ENCODE data around the gene RHBDD2.
A peak's percentile ranks its signal among the peaks of the same experiment; 100 is the strongest.
"Not testable (repeated sequence)": the region's sequence is repeated elsewhere in the genome, so short reads cannot be mapped to it uniquely, and the experiment has no call there.

Gene RHBDD2

DNA sequence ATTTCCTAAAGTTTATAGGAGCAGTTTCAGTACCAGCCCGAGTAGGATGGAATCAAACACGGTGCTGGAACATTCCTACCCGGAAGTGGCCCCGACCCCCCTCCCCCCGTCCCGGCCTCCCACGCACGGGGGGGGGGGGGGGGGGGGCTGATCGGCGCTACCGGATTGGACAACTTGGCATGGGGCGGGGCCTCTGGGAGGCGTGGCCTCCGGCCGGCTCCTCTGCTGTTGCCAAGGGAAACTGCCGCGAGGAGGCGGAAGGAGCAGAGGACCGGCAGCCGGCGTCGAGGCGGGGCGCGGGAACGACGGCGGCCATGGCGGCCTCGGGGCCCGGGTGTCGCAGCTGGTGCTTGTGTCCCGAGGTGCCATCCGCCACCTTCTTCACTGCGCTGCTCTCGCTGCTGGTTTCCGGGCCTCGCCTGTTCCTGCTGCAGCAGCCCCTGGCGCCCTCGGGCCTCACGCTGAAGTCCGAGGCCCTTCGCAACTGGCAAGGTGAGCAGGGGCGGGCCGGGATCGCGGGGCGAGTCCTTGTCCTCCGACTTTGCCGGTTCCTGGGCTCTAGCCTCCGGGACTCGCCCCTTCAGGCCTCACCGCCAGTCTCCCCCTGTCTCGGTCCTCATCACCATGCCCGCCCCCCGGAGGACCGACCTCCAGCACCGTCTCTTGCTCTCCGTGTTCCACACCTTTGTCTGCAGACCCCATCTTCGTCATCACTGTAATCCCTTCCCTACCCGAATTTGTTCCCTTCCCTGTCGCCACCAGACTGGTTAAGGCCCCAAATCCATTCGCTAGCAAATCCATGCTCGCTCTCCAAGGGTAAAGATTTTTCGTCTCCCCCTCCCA, at the start of gene RHBDD2:
TSS of gene RHBDD2 (plus strand) at position 266 of the 843 bp plus-strand sequence. CDS start at position 315, 49 bp downstream.
- DNase-seq = peak; percentile 80

DNA sequence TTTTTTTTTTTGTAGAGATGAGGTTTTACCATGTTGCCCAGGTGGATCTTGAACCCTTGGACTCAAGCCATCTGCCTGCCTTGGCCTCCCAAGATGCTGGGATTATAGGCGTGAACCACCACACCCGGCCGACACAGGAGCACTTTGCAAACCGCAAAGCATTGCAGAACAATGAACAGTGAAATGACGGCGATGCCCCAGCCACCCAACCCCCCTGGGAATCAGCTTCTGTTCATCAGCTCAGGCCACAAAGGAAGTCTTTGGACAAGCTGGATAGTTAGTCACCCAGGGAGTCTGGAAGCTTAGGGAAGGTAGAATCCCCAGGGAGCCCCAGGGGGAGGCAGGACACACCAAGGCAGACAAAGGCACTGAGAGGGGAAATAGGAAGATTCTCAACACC, 49.2 kb upstream of the RHBDD2 start:
- not testable (repeated sequence) for DNase-seq

DNA sequence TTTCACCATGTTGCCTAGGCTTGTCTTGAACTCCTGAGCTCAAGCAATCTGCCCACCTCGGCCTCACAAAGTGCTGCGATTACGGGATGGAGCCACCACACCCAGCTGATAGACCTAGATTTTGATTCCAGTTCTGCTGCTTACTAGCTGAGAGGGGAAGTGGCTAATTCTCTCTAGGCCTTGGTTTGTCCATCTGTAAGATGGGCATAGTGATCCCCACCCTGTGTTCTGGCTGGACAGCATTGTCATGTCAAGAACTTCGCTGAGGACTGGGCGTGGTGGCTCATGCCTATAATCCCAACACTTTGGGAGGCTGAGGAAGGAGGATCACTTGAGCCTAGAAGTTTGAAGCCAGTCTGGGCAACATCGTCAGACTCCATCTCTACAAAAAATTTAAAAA, 47.9 kb upstream of the RHBDD2 start:
- no peak for DNase-seq

DNA sequence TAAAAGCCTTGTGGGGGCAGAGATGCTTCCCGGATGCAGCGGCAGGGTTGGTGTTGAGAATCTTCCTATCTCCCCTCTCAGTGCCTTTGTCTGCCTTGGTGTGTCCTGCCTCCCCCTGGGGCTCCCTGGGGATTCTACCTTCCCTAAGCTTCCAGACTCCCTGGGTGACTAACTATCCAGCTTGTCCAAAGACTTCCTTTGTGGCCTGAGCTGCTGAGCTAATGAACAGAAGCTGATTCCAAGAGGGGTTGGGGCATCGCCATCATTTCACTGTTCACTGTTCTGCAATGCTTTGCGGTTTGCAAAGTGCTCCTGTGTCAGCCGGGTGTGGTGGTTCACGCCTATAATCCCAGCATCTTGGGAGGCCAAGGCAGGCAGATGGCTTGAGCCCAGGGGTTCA, 45.2 kb upstream of the RHBDD2 start:
- not testable (repeated sequence) for DNase-seq

DNA sequence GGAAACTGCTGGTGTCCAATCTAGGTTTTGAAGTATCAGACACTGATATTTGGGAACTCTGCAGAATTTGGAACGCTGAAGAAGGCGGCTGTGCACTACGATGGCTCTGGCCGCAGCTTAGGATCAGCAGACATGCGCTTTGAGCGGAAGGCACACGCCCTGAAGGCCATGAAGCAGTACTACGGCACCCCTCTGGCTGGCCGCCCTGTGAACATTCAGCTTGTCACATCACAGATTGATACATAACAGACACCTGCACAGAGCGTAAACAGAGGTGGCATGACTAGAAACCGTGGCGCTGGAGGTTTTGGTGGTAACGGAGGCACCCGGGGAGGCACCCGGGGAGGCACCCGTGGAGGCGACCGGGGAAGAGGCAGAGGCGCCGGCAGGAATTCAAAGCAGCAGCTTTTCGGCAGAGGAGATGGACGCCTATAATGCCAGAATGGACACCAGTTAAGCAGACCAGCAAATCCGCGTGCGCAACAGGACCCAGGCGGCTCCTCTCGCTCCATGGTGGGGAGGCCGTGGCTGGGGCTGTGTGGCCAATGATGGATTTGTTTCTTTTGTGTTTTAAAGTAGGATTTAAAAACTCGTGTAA, 43.0 kb upstream of the RHBDD2 start:
- DNase-seq = no peak

DNA sequence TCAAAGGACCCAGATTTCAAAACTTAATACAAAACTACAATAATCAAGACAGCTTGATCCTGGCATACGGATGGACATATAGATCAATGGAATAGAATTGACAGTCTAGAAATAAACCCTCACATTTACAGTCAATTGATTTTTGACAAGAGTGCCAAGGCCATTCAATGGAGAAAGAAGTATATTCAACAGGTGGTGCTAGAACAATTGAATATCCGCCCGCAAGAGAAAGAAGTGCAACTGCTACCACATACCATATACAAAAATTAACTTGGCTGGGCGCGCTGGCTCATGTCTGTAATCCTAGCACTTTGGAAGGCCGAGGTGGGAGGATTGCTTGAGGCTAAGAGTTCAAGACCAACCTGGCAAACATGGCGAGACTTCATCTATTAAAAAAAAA, 42.0 kb upstream of the RHBDD2 start:
- no peak for DNase-seq

DNA sequence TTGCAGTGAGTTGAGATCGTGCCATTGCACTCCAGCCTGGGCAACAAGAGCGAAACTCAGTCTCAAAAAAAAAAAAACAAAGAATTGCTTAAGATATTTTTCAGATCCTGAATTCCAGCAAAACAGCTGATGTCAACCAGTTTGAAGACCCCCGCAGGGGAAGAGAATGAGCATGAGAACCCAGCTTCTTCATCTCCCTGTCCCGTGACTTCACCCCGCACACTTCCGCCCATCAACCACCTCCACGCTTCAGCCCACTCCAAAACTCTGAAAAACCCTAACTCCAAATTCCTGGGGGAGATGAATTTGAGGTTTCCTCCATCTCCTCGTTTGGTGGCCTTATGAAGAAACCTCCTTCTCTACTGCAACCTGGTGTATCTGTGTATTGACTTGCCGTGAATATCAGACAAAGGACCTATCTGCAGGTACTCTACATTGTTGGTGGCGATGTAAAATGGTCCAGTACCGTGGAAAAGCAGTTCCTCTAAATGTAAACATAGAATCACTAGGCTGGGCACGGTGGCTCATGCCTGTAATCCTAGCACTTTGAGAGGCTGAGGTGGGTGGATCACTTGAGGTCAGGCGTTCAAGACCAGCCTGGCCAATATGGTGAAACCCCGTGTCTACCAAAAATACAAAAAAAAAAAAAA, 40.4 kb upstream of the RHBDD2 start:
- not testable (repeated sequence) for DNase-seq

DNA sequence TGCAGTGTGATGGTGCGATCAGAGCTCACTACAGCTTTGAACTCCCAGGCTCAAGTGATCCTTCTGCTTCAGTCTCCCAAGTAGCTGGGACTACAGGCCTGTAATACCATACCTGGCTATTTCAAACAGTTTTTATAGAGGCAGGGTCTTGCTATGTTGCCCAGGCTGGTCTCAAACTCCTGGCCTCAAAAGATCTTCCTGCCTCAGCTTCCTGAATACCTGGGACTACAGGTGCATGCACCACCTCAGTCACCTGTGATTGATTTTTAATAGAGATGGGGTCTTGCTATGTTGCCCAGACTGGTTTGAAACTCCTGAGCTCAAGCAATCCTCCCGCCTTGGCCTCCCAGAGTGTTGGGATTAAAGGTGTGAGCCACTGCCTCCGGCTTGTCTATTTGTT, 38.8 kb upstream of the RHBDD2 start:
- DNase-seq = no peak

DNA sequence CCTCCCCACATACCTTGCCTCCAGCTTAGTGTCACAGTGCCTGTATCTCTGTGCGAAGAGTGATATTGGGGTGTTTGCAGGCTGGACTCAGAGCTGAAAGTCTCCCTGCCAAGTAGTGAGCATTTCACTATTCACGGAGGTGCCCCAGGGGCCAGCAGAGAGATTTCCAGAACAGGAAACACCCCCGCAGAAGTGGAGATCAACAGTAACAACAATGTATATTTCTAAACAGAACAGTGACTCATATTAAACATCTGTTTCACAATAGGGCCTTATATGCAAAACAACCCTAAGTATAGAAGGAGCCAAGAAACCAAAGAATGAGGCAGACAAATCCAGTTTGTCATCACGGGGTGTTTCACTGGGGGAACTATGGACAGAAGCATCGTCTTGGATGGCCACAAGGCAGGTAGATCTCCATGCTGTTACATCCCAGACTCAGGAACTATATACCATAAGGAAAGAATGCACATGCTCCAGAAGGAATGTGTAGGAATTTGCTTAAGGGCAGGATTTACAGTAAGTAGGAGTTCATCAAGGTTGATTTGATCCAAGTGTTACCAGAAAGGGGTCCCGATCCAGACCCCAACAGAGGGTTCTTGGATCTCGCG, 35.9 kb upstream of the RHBDD2 start:
- no peak for DNase-seq

DNA sequence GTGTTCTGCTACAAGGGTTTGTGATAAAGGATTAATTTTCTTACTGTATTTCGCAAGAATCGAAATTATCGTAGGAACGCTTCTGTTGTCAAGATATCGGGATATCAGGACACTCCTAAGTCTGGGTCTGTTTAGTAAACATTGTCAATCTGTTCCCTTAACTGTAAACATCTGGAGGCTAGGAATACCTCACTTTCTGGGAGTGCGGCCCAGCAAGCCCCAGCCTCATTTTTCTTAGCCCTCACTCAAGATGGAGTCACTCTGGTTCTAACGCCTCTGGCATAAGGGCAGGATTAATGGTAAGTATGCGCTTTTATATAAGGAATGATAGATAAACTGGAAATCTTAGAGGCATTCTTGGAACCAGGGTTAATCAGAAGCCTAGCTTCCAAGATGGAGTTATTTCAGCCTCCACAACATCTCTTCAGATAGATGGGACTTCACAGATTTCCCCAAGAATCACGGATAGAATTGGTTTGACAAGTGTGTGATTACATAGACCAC, 35.2 kb upstream of the RHBDD2 start:
- no peak for DNase-seq

DNA sequence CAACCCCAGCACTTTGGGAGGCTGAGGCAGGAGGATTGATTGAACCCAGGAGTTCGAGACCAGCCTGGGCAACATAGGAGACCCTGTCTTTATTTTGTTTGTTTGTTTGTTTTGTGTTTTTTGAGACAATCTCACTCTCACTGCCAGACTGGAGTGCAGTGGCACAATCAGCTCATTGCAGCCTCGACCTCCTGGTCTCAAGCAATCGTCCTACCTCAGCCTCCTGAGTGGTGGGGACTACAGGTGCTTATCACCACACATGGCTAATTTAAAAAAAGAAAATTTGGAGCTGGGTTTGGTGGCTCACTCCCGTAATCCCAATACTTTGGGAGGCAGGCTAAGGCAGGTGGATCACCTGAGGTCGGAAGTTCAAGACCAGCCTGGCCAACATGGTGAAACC, 34.7 kb upstream of the RHBDD2 start:
- DNase-seq = no peak

DNA sequence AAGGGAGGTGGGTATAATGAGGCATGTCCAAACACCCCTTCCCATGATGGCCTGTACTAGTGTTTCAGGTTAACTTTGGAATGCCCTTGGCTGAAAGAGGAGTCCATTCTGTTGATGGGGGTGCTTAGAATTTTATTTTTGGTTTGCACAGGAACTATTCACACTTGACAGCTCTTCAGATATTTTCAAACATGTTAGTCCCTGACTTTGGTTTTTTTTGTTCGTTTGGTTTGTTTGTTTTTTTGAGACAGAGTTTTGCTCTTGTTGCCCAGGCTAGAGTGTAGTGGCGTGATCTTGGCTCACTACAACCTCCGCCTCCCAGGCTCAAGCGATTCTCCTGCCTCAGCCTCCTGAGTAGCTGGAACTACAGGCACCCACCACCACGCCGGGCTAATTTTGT, 33.7 kb upstream of the RHBDD2 start:
- not testable (repeated sequence) for DNase-seq

DNA sequence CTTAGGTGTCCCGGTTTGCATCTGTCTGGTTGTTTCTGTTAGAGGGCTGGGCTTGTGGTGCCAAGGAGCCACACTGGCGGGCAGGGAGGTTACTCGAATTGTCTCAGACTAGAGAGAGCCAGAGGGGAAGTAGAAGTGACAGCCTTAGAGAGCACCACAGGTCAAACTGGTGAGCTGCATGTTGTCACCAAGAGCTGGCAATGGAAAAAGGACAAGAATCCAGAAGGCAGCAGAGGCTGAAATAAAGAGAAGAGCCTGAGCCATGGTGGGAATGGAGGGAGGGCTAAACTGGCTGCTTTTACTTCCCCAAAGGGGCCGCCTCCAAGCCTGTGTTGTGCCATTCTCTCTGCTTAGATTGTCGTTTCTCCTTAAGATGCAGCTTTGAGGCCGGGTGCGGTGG, 31.1 kb upstream of the RHBDD2 start:
- no peak for DNase-seq

DNA sequence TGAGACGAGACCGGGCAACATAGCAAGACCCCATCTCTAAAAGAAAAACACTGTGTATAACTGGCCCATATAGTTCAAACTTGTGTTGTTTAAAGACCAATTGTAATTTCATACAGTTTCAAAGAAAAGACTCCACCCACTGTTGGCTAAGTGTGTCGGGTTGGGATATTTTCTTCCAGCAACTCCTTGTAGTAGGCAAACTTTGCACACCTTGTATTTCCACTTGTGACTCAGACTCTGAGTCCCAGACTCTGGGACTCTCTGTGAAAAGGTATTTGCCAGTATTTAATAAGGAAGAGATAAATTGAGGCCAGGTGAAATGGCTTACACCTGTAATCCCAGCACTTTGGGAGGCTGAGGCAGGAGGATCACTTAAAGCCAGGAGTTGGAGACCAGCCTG, 29.3 kb upstream of the RHBDD2 start:
- DNase-seq = no peak

DNA sequence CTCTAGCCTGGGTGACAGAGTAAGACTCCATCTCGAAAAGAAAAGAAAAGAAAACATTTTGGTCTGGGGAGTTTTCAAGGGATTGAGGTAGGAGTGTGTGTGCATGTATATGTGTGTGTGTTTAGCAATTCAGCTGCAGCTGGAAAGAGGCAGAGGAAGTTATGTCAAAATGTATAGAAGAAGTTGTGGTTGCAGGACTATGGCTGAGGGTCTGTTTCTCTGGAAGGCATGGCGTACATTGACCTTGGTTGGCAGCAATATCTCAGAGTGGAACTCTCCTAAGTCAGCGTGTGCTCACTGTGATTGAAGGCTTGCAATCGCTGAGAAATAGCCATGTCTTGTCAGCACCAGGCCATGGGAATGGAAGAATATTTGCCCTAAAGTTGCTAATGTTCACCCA, 28.6 kb upstream of the RHBDD2 start:
- DNase-seq = no peak

DNA sequence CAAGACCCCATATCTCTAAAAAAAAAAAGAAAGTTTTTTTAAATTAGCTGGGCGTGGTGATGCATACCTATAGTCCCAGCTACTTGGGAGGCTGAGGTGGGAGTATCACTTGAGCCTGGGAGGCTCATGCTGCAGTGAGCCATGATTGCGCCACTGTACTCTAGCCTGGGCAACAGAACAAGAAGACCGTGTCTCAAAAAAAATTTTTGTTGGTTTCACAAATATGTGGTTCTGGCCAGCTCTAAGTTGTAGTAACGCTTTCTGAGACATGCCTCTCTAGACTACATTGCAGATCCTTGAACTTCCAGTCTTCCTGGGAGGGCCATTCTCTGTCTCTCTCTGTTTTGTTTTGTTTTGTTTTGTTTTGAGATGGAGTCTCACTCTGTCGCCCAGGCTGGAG, 24.6 kb upstream of the RHBDD2 start:
- DNase-seq = no peak

DNA sequence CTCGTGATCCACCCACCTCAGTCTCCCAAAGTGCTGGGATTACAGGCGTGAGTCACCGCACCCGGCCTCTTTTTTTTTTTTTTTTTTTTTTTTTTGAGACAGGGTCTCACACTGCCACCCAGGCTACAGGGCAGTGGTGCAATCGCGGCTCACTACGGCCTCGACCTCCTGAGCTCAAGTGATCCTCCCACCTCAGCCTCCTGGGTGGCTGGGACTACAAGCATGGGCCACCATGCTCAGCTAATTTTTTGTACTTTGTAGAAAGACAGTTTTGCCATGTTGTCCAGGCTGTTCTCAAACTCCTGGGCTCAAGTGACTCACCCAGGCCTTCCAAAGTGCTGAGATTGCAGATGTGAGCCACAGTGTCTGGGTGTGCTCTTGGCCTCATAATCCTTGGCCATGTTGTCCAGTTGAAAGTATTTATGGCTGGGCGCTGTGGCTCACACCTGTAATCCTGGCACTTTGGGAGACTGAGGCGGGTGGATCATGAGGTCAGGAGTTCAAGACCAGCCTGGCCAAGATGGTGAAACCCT, 24.0 kb upstream of the RHBDD2 start:
- not testable (repeated sequence) for DNase-seq

DNA sequence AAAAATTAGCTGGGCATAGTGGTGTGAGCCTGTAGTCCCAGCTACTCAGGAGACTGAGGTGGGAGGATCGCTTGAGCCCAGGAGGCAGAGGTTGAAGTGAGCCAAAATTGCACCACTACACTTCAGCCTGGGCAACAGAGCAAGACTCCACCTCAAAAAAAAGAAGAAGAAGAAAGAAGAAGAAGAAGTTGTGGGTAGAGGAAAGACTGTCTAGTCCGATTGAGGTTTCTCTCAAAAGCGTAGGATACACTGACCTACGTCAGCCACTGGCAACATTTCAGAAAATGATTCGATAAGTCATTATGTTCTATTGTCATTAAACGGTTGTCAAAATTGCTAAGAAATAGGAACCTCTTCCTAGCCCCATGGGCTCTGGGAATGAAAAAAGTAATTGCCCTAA, 22.3 kb upstream of the RHBDD2 start:
- no peak for DNase-seq

DNA sequence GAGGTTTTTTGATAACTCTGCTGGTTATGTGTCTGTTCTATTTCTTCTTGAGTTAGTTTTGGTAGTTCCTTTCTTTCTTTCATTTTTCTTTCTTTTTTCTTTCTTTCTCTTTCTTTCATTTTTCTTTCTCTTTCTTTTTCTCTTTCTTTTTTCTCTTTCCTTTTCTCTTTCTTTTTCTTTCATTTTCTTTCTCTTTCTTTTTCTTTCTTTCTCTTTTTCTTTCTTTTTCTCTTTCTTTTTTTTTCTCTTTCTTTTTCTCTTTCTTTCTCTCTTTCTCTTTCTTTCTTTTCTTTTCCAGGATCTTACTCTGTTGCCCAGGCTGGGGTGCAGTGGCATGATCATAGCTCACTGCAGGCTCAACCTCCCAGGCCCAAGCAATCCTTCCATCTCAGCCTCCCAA, 20.4 kb upstream of the RHBDD2 start:
- DNase-seq = no peak

DNA sequence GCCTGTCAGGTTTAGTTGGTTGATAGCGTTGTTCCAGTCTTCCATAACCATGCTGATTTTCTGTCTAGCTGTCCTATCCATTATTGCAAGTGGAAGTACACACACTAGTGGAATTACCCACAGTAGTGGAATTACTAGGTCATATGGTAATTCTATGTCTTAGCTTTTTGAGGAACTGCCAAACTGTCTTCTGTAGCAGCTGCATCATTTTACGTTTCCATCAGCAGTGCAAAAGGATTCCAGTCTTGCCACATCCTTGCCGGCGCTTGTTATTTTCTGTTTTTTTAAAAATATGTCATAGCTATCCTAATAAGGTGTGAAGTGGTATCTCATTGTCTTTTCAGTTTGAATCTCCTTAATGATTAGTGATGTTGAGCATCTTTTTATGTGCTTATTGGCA, 17.2 kb upstream of the RHBDD2 start:
- no peak for DNase-seq

DNA sequence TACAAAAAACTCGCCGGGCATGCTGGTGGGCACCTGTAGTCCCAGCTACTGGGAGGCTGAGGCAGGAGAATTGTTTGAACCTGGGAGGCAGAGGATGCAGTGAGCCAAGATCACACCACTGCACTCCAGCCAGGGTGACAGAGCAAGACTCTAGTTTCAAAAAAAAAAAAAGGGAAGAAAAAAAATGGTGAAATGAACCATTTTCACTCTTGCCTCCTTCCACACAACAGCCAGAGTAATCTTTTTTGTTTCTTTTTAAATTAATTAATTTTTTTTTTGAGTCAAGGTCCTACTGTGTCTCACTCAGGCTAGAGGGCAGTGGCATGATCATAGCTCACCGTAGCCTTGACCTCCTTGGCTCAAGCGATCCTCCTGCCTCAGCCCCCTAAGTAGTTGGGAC, 14.6 kb upstream of the RHBDD2 start:
- DNase-seq = not testable (repeated sequence)

DNA sequence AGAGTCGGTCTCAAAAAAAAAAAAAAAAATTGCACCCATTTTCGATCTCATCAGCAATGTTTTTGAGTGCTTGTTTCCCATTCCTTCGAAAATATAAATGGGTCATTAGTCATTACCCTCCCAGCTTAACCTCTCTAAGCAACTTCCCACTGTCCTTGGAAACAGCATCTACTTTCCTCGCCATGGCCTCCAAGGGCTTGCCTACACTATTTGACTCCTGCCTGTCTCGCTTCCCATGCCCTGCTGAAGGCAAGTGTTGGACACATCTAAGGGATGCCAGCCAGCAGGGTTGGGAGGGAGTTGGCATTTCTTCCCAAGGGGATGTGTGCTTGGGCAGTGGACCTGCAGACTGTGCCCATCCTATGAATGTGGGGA, 12.7 kb upstream of the RHBDD2 start:
- DNase-seq = no peak

All from NCI-H748 treated with DMSO at 0.1 percent for 48 hours (cell line).